A549 (cell line): Measurements from ENCODE around the gene SHCBP1L. TPM values are rescaled to one million over a fixed set of nuclear protein-coding genes. Genes with fewer than 3 reads are reported as not detected.
A peak's percentile ranks its signal among the peaks of the same experiment; 100 is the strongest.

Source experiments
- ATAC-seq, 2 experiments: fragments of 200-7000 bp in 1 of 2; fragments of >200 bp in 1 of 2; cut with Nextera tagmentation in 1 of 2; cut with Tn5 transposase in 1 of 2; 3 replicates each; pipeline versions ENCODE4 v1.8.0 to v1.9.1; 2018 to 2020; ENCODE audit warnings: mild to moderate bottlenecking in 1 of 2, moderate library complexity in 1 of 2
- CTCF ChIA-PET: fragments of 300-600 bp; sonication (Branson Sonifier 250); formaldehyde crosslinking; extraction: SDS; loops from one replicate; lab custom pipeline; 2021; ENCODE audit warnings: antibody characterized with exemption, inconsistent platforms; lab: Yijun Ruan, JAX
- POLR2A ChIA-PET: fragments of 350-600 bp; formaldehyde crosslinking; extraction: SDS; loops from one replicate; lab custom pipeline; 2021; ENCODE audit warnings: antibody characterized with exemption, inconsistent platforms; lab: Yijun Ruan, JAX
- DNase-seq, 2 experiments: peaks; one replicate each; pipeline versions ENCODE4 v3.0.0 to v3.0.0-alpha.2; 2011 to 2016; ENCODE audit warnings: low read depth in 1 of 2, low spot score in 1 of 2
- FAIRE-seq: peaks from 2 replicates; lab custom pipeline; 2011; peaks lifted over from hg19 to GRCh38; lab: Jason Lieb, UNC
- H3K27ac ChIP-seq, 2 experiments: fragments of >200 bp; sonication (Bioruptor Twin); formaldehyde crosslinking; 3 replicates each; pipeline ENCODE4 v1.5.1; 2016 to 2017
- H3K4me1 ChIP-seq: fragments of >200 bp; sonication (Bioruptor Twin); formaldehyde crosslinking; 3 replicates; pipeline ENCODE4 v1.6.1; 2016
- H3K4me2 ChIP-seq: fragments of >200 bp; sonication (Bioruptor Twin); formaldehyde crosslinking; 3 replicates; pipeline ENCODE4 v1.6.1; 2016
- H3K4me3 ChIP-seq: fragments of >200 bp; sonication (Bioruptor Twin); formaldehyde crosslinking; 3 replicates; pipeline ENCODE4 v1.5.1; 2016
- H3K9me3 ChIP-seq: fragments of >200 bp; sonication (Bioruptor Twin); formaldehyde crosslinking; 3 replicates; pipeline ENCODE4 v1.6.1; 2016
- CBX2 ChIP-seq: fragments of 200-600 bp; sonication (generic); IDR thresholded peaks from 2 replicates; pipeline ENCODE4 v1.6.1; 2016; ENCODE audit warnings: low read depth, mild to moderate bottlenecking, borderline replicate concordance
- CEBPB ChIP-seq, 2 experiments: fragments of >200 bp in 1 of 2; sonication (Bioruptor Twin) in 1 of 2; formaldehyde crosslinking in 1 of 2; IDR thresholded peaks; 2 replicates each; pipeline ENCODE4 v1.6.1; 2012 to 2016
- E2F6 ChIP-seq: IDR thresholded peaks from 2 replicates; pipeline ENCODE4 v1.6.1; 2012; ENCODE audit warnings: low read depth, borderline replicate concordance
- EP300 ChIP-seq, 2 experiments: fragments of >200 bp; sonication (Bioruptor Twin); formaldehyde crosslinking; IDR thresholded peaks; 2 replicates in 1 of 2; 3 replicates in 1 of 2; pipeline ENCODE4 v1.6.1; 2016 to 2017
- FOSB ChIP-seq: fragments of 250-450 bp; sonication (Bioruptor Pico); IDR thresholded peaks from 2 replicates; pipeline ENCODE4 v1.5.0; 2020; ENCODE audit warnings: mild to moderate bottlenecking, moderate library complexity
- HDAC2 ChIP-seq: fragments of 200-600 bp; sonication (generic); IDR thresholded peaks from 2 replicates; pipeline ENCODE4 v1.6.1; 2016
- HMGXB4 ChIP-seq: fragments of 250-450 bp; sonication (Bioruptor Pico); IDR thresholded peaks from 2 replicates; pipeline ENCODE4 v1.5.0; 2021; ENCODE audit warnings: mild to moderate bottlenecking, moderate library complexity, borderline replicate concordance
- HOXB13 ChIP-seq: fragments of 250-450 bp; sonication (Bioruptor Pico); IDR thresholded peaks from 2 replicates; pipeline ENCODE4 v1.5.0; 2020; ENCODE audit warnings: low read depth, mild to moderate bottlenecking, moderate library complexity
- HOXB5 ChIP-seq: fragments of 250-450 bp; sonication (Bioruptor Pico); IDR thresholded peaks from 2 replicates; pipeline ENCODE4 v1.5.0; 2020; ENCODE audit warnings: mild to moderate bottlenecking, moderate library complexity
- JUNB ChIP-seq: fragments of >200 bp; sonication (Bioruptor Twin); formaldehyde crosslinking; IDR thresholded peaks from 2 replicates; pipeline ENCODE4 v1.6.1; 2016
- NPAS2 ChIP-seq: fragments of 250-450 bp; sonication (Bioruptor Pico); IDR thresholded peaks from 2 replicates; pipeline ENCODE4 v1.8.0; 2022; ENCODE audit warnings: mild to moderate bottlenecking, moderate library complexity, borderline replicate concordance
- PBX3 ChIP-seq: IDR thresholded peaks from 2 replicates; pipeline ENCODE4 v1.6.1; 2012
- PHF8 ChIP-seq: fragments of 200-600 bp; sonication (generic); IDR thresholded peaks from 2 replicates; pipeline ENCODE4 v1.6.1; 2016; ENCODE audit warnings: low read depth, mild to moderate bottlenecking, antibody characterized with exemption, moderate library complexity, borderline replicate concordance
- RARB ChIP-seq: fragments of 250-450 bp; sonication (Bioruptor Pico); IDR thresholded peaks from 2 replicates; pipeline ENCODE4 v1.8.0; 2021; ENCODE audit warnings: mild to moderate bottlenecking, moderate library complexity
- RCOR1 ChIP-seq: fragments of 150-350 bp; IDR thresholded peaks from 2 replicates; pipeline ENCODE4 v1.6.1; 2014; ENCODE audit warnings: antibody characterized with exemption, low read length, low read depth
- TFCP2L1 ChIP-seq: fragments of 250-450 bp; sonication (Bioruptor Pico); IDR thresholded peaks from 2 replicates; pipeline ENCODE4 v1.5.0; 2021; ENCODE audit warnings: mild to moderate bottlenecking
- TP53 ChIP-seq: fragments of 250-450 bp; sonication (Bioruptor Pico); IDR thresholded peaks from 2 replicates; pipeline ENCODE4 v1.5.0; 2021; ENCODE audit warnings: mild to moderate bottlenecking, moderate library complexity
- ZFP36 ChIP-seq: fragments of 450-650 bp; IDR thresholded peaks from 2 replicates; pipeline ENCODE4 v1.6.1; 2014; ENCODE audit warnings: borderline replicate concordance; ENCODE audit not compliant: partially characterized antibody
- ZNF302 ChIP-seq: fragments of 250-450 bp; sonication (Bioruptor Pico); IDR thresholded peaks from 2 replicates; pipeline ENCODE4 v1.9.0; 2021; ENCODE audit warnings: inconsistent platforms, mild to moderate bottlenecking, moderate library complexity
- ZSCAN20 ChIP-seq: fragments of 250-450 bp; sonication (Bioruptor Pico); IDR thresholded peaks from 2 replicates; pipeline ENCODE4 v1.8.0; 2022; ENCODE audit warnings: mild to moderate bottlenecking, moderate library complexity
- WGBS: methylation state at CpG from one replicate; pipeline ENCODE4 v1.1.6; 2017; ENCODE audit errors: missing lambda C conversion rate; 5-methylcytosine and 5-hydroxymethylcytosine counted together
- polyA plus RNA-seq, 4 experiments: library from polyadenylated mRNA; depleted of rRNA in 3 of 4; stranded (reverse); fragments of >200 nt; fragmentation: RNase III in 1 of 4; extraction: RNeasy Plus Mini Kit Qiagen cat#74134 plus additional on column Dnase treatment in 1 of 4; gene quantifications; 2 replicates in 3 of 4; 3 replicates in 1 of 4; pipeline ENCODE4 v1.2.3, GENCODE V29; 2011 to 2017

The SHCBP1L gene
- polyA plus RNA-seq, 2 of the 4 experiments (the other 2 are of a cell fraction), result not detected

GRCh38 chr1:182867861-182868260 is 85.1 kb downstream of the SHCBP1L start (continued):
- TF ChIP-seq NPAS2 (no peak), TFCP2L1 (CRISPR knock-in tag) (no peak), HOXB5 (CRISPR knock-in tag) (no peak), ZNF302 (CRISPR knock-in tag) (no peak), RCOR1 (no peak)

- TF ChIP-seq CEBPB (IDR thresholded peaks at IDR 0.05), result no peak
- TF ChIP-seq HOXB13 (CRISPR knock-in tag), result no peak
- no peak for TF ChIP-seq CBX2
- TF ChIP-seq PBX3, result no peak
- no peak for TF ChIP-seq HDAC2
- no peak for TF ChIP-seq PHF8
- TF ChIP-seq RARB (CRISPR knock-in tag), result no peak
- no peak for TF ChIP-seq TP53 (CRISPR knock-in tag)
- no peak for TF ChIP-seq ZSCAN20 (CRISPR knock-in tag)
- no peak for TF ChIP-seq JUNB
- TF ChIP-seq EP300 (IDR thresholded peaks at IDR 0.05), result no peak
- no peak overlapping the region for H3K4me2 ChIP-seq
- H3K9me3 ChIP-seq, result no peaks in the 10 kb centered on the region
- CTCF ChIA-PET, result interaction anchor here (0.6 kb wide), 1 partner anchor 21 kb away, joined by 3 read pairs; no protein-coding TSS in a partner anchor
- 94% methylated on average over 5 of the region's 5 CpGs for WGBS
- ATAC-seq (no peak), FAIRE-seq (no peak), DNase-seq (no peak)
- H3K27ac ChIP-seq, result no peak overlapping the region
- H3K4me1 ChIP-seq, result 0 out of 3 replicates have a peak, but pooled peaks cover 4% of the 10 kb centered on the region
- POLR2A ChIA-PET, result no interaction called here
- no peak overlapping the region for H3K4me3 ChIP-seq
Measured at GRCh38 chr1:182863940-182864339, 89.0 kb downstream of the SHCBP1L start.

GRCh38 chr1:182862827-182863226 is 90.1 kb downstream of the SHCBP1L start:
- TF ChIP-seq ZFP36 (no peak), FOSB (0 out of 2 replicates have a peak, but pooled peaks have one; percentile 42)
- POLR2A ChIA-PET, result no interaction called here
- no peak for DNase-seq
- Histone ChIP-seq H3K4me2 (no peak overlapping the region), H3K4me3 (no peak overlapping the region), H3K4me1 (0 out of 3 replicates have a peak, but pooled peaks cover 4% of the 10 kb centered on the region), H3K9me3 (no peaks in the 10 kb centered on the region), H3K27ac (no peak overlapping the region)
- WGBS, result 75% methylated on average over 1 of the region's 1 CpG
- CTCF ChIA-PET, result interaction anchor here (0.6 kb wide), 1 partner anchor 317 kb away, joined by 4 read pairs; no protein-coding TSS in a partner anchor
- no peak for ATAC-seq
- FAIRE-seq, result no peak

GRCh38 chr1:182861994-182862393 is 91.0 kb downstream of the SHCBP1L start:
- Histone ChIP-seq H3K4me1 (no peaks in the 10 kb centered on the region), H3K4me2 (no peak overlapping the region), H3K9me3 (no peaks in the 10 kb centered on the region), H3K4me3 (no peak overlapping the region), H3K27ac (no peak overlapping the region)
- ChIA-PET POLR2A (no interaction called here), CTCF (no interaction called here)
- 95% methylated on average over 2 of the region's 2 CpGs for WGBS
- FAIRE-seq (no peak), DNase-seq (no peak), ATAC-seq (no peak)
- no peak for TF ChIP-seq E2F6

- H3K27ac ChIP-seq, result no peak overlapping the region
- H3K4me3 ChIP-seq, result no peak overlapping the region
- FAIRE-seq, result no peak
- no peak overlapping the region for H3K4me2 ChIP-seq
- 93% methylated on average over 4 of the region's 4 CpGs for WGBS
- TF ChIP-seq HMGXB4 (CRISPR knock-in tag), result no peak
- TF ChIP-seq PHF8, result no peak
- no peak for TF ChIP-seq HDAC2
- ATAC-seq, result no peak
- no peaks in the 10 kb centered on the region for H3K4me1 ChIP-seq
- ChIA-PET CTCF (no interaction called here), POLR2A (no interaction called here)
- no peak for DNase-seq
- H3K9me3 ChIP-seq, result no peaks in the 10 kb centered on the region
Measured at GRCh38 chr1:182860658-182861057, 92.3 kb downstream of the SHCBP1L start.
